Activated naive CD4-positive, alpha-beta T cell treated with Interleukin-2 at 50 U/mL for 16 hours (primary cell): ENCODE results near the gene KCNH1.
"Not testable (repeated sequence)": the region's sequence is repeated elsewhere in the genome, so short reads cannot be mapped to it uniquely, and the experiment has no call there.

Experiments
- DNase-seq: peaks from one replicate; pipeline ENCODE4 v3.0.0-alpha.2; 2020

KCNH1 gene

DNA sequence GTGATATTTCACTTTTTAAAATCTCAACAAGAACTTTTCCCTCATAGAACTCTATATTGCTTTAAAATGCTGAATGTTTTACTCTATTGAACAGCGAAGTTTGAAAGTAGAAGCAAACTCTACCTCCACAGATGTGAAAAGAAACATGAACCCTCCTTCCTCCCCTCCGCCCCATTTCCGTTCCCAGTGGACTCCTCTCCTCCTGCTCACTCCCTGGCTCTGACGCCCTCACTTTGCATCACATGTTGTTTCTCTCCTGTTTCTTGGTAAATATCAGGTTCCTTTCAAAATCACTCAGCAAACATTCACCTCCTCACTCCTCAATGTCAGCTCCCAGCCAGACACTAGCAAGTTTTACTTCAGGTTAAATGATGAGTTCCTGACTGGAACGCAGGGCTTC is 34.6 kb downstream of the KCNH1 start:
- DNase-seq, result no peak

DNA sequence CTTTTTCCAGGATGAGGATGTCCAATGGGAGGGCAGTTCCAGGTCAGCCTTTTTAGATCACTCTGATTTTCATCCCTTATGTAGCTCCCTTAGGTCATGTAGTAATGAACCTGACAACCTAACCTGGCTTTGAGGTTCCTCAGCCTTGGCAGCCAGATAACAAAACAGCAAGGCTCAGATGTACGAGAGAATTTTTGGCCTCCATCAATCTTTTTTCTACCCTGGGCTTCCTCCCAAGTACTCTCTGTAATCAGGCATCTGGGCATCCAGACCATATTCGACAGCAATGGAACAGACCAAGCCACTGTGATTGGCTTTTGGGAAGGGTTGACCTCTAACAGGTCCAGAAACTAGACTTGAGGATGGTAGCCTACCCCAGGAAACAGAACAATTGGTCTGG is 38.6 kb downstream of the KCNH1 start:
- no peak for DNase-seq

DNA sequence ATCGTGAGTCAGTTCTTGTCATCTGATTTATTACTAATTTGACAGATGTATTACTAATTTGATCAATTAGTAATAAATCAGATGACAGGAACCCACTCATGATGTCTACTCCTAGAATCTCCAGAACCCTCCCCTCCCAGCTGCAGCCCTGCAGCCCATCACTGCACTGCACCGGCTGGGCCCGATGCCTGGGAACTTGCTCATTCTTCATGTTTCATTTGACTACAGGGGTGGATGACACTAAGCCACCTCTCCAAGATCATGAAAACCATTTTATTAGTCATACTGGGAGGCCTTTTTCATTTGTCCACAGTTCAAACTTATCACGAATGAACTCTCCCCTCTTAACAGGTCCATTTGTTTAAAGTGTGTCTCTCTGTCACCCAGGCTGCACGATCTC is 41.0 kb downstream of the KCNH1 start:
- no peak for DNase-seq

DNA sequence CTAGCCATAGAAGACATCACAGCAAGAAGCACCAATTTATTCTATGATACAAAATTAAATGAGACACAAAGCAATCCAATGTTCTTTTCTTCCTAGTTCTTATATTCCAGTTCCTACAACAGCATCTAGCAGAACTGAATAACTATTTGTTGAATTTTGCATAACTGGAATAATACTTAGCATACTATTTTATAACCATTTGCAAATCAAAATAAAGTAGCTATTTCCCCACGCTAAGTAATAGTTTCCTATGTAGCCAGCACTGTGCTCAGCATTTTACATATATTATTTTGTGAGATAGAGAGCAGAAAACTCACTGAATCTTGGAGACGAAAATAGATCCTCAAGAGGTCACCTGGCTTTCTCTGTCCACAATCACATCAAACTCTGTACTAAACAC is 42.1 kb downstream of the KCNH1 start:
- DNase-seq, result no peak

DNA sequence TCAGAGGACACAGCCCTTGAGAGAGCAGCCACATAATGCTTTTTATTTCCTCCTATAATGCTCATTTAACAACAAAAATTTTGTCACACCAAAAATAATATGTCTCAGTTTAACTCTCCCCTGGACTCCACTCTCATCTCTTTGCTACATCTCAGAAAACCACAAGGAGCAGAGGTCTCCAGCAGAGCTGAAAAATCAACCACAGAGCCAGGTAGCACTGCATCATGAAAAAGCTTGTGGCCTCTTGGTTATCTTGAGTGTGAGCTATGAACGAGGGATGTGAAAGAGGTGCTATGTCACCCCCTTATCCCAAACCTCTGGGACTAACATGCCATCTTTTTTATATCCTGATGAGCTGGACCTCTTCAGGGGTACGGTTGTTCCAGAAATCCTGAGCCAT is 44.4 kb downstream of the KCNH1 start:
- DNase-seq, result no peak

DNA sequence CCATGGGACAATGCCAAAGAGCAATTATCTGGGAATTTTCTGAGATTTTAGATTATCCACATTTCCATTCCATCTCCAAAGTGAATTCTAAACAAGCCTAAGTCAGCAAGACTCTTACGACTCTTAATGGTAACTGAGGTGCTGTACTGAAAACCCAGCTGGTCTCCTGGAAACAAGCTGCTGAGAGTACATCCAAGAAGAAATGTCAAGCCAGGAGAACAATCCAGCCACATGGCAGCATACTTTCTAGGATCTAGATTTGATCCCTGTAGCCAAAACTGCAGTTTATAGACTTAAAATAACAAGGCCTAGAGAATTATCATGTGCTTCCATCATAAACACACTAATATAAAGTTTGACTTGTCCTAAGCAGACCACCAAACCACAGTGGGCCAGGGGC is 45.8 kb downstream of the KCNH1 start:
- no peak for DNase-seq

DNA sequence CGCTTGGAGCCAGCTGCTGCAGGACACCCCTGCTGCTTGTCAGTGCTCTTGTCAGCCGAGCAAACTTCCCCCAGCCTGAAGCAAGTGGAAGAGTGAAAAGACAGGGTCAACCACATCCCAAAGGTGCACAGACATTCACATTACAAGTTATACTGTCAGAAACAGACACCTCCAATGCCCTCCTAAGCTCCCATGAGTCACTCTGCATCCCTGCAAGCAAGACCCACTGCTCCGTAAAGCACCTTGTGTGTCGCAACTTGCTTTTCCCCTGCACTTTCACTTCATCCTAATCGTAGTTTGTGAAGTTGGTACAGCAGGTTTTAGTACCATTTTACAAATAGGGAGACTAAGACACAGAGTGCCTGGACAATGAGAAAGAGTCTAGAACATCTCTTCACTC is 51.1 kb downstream of the KCNH1 start:
- no peak for DNase-seq

DNA sequence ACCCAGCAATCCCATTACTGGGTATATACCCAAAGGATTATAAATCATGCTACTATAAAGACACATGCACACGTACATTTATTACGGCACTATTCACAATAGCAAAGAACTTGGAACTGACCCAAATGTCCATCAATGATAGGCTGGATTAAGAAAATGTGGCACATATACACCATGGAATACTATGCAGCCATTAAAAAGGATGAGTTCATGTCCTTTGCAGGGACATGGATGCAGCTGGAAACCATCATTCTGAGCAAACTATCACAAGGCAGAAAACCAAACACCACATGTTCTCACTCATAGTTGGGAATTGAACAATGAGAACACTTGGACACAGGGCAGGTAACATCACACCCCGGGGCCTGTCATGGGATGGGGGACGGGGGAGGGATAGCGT is 52.5 kb downstream of the KCNH1 start:
- not testable (repeated sequence) for DNase-seq

DNA sequence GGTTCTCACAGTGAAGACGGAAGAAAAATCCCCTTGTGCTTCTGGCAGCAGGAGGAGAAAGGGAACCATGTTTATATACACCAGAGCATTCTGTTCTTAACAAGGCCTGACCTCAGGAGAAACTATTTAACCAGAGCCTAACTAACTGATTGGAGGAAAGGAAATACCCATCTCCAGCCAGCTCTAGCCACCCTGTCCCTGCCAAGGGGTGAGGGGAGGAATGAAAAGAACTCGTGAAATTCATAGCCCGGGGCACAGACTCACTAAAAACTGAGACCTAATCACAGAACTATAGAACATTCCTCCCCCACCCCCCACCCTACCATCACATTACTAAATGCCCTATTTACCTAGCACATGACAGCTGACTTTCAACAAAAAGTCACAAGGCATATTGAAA is 65.0 kb downstream of the KCNH1 start:
- no peak for DNase-seq

DNA sequence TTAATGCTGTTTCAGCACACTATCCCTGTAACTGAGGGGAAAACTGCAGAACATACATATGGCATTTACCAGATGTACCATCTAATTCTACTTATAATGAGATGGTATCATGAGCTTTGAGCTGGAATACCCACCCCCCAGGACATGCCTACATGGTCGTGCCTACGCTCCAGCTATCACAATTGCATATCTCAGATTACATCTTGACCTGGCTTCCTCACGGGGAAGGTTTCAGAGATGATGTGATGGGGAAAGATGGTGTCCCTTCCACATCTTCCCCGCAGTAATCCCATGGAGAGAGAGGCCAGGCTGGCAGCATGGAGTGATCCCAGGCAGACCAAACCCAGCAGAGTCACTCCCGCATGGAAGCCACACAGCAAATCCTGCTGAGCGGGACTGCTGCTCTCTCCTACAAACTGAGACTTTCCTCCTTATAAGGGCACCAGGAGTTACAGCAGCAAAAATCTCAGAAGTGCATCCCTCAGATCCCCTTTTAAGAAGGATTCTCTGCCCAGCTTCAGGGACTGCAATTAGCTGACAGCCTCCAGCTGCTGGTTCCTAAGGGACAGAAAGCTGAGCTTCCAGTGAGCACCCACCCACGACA is 67.1 kb downstream of the KCNH1 start:
- no peak for DNase-seq

DNA sequence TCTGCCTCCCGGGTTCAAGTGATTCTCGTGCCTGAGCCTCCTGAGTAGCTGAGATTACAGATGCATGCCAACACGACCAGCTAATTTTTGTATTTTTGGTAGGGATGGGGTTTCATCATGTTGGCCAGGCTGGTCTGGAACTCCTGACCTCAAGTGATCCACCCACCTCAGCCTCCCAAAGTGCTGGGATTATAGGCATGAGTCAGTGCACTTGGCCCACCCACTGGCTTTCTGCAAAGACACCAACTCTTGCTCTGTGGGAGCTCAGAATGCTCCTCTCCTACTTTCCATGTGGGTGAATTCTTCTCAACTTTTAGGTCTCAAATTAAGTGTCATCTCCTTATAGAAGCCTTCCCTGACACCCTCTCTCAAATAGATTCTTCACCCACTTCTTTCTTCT is 92.1 kb downstream of the KCNH1 start:
- not testable (repeated sequence) for DNase-seq

DNA sequence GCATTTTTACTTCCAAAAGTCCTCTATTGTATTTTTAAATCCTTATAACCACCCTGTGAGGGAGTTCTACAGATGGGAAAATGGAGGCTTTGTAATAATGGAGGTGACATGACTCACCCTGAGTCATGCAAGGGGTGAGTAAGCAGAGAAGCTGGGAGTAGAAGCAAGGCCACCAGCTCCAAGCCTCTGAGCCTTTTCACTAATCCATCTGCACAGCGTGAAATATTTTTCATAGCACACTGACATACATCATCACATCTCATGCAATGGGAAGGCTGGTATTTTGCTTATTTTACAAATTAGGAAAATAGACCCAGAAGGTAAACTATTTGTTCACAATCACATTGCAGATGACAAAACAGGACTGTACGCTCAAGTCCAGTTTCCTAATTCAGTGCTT is 96.9 kb downstream of the KCNH1 start:
- DNase-seq, result no peak

DNA sequence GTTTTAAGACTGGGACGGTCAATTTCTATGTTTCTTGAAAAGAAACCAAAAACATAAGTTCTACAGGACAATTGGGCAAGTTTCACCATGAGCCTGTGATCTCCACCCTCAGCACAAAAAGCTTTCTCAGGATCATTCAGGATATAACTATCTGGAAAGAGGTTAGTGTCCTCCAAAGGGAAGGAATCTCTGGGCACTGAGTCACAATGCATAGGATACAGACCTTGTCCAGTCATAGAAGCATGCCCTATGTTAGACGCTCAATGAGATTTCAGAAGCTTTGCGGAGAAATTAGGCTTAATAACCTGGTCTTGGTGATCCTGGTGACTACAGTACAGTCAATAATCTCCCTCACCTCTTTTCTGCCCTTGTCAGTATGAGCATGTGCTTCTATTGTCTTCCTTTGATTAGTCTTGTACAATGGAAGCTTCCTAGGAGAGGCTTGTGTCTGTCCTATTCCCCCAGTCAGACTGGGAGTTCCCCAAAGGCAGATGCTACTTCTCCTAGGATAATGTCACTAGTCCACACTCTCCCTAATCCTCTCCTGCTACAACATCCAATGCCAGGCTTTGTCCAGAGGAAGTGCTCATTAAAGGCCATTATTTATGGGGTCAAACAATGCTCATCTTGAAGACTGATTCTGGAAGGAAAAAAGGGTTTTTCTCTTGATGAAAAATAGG is 97.4 kb downstream of the KCNH1 start:
- no peak for DNase-seq

DNA sequence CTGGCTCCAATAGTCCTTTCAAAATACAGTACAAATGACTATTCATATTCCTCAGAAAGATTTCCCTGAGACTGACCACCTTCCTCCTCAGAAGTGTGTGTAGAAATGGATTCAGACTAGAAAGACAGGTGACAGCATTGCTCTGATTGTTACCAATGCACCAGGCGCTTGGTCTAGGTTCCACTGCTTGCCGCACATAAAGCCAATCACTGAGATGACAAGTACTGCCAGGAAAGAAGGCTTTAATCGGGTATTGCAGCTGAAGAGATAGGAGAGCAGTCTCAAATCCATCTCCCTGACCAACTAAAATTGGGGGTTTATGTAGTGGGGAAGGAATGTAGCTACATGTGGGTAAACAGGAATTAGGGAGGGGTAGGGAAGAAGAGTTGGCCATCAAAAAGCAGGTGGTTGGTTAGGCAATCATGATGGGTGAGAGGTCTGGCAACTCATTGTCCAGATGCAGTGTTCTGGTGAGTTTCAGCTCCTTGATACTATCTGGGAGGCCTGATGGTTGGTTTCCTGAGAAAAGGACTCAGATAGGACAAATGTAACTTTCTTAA is 98.0 kb downstream of the KCNH1 start:
- no peak for DNase-seq

DNA sequence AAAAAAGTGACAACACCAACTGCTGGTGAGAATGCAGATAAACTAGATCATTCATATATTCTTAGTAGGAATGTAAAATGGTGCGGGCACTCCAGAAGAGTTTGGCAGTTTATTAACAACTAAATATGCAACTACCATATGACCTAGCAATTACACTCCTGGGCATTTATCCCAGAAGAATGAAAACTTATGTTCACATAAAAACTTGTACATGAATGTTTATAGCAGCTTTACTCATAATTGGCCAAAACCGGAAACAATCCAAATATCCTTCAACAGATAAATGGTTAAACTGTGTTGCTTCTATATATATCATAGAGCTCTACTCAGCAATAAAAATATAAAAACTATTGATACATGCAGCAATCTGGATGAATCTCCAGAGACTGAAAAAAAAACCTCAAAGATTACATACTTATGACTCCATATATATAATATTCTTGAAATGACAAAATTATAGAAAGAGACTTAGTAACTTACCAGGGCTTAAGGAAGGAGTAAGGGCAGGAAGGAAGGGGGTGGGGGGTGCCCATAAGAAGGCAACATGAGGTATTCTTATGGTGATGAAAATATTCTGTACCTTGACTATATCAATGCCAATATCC is 99.9 kb downstream of the KCNH1 start:
- no peak for DNase-seq

DNA sequence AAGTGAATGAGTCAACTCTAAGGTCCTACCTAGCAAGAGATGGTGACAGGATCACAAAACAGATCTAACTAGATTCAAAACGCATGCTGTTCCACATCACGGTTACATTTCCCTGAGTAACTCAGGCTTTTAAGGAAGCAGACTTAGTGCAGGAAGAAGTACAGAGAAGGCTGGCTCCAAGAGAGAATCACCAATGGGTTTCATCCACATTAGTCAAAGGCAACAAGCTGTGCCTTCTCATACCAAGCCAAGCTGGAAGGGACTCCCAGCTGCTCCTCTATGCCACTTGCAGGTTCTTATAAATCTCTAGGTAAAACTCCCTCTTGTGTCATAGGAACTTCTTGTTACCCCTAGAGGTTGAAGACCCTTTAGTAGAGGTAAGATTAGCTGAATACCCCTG is 109.0 kb downstream of the KCNH1 start:
- no peak for DNase-seq

DNA sequence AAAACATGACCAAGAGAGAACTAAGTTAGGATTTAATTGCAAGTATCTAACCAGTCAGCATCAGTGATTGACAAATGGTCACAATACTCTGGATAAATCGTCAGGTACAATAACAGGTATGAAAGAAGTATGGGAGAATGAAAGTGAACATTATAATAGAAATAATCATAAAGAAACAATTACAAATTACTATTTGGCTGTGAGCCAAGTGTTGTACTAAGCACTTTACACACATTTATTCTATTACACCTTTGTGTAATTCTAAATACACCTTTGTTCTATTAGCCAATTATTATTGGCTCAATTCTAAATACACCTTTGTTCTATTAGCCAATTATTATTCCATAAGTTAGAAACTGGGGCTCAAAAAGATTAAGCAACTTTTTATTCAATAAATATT is 114.7 kb downstream of the KCNH1 start:
- no peak for DNase-seq

DNA sequence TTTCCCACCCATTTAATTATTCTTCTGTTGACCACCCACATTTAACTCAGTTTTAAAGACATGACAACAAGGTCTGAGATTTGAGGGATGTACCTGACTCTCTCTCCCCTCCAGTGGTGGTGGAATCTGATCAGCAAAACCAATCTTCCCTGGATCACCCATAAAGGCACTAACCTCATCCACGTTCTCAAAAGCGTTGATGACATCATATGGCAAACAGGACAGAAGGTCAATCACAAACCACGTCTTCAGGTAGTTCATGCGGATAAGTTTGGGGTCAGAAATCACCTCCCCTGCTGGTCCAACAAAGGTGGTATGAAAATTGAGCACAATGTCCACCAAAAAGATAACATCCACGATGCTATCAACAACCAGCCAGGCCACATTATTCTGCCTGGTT is 115.3 kb downstream of the KCNH1 start:
- no peak for DNase-seq

DNA sequence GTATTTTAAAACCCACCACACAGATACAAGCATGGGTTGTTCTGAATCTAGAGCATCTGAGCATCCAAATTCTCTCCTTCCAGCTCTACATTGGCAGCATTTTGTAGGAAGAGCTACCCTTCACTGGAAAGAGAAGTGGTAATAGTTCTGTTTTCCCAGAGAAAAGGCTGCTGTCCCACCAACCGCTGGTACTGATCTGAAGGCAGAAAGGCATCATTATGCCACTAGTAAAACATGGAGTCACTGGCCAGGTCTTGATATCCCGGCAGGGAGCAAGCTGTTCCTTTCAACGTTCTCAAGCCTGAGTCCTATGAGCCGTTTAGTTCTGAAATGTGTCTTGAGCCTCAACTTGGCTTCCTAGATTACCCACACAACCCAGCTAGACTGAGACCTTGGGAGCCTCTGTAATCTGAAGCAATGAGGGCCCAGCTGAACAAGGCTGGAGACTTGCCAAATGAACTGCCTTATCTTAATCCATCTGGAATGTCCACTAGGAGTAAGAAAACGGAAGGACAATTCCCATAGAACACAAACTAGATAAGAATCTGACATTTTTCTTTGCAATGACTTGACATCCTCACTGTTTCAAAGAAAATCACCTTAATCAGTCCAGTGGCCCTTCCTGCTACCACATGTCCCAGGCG is 116.8 kb downstream of the KCNH1 start:
- no peak for DNase-seq

DNA sequence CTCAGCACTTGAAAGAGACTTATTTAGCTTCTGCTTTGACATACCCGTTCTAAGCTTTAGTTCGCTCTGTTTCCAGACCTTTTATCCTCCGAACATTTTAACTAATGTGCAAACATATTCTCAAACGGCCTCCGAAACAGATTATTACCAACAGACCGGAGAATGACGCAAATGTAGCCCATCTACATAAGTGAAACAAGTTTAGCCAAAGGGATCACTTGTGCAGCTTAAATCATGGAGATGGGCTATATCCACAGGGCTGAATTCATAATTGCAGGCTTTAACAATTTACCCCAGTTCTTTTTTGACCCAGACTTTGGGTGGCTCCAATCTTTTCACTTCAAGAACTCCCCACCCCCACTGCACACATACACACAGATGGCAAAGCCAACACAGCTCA is 119.7 kb downstream of the KCNH1 start:
- no peak for DNase-seq

DNA sequence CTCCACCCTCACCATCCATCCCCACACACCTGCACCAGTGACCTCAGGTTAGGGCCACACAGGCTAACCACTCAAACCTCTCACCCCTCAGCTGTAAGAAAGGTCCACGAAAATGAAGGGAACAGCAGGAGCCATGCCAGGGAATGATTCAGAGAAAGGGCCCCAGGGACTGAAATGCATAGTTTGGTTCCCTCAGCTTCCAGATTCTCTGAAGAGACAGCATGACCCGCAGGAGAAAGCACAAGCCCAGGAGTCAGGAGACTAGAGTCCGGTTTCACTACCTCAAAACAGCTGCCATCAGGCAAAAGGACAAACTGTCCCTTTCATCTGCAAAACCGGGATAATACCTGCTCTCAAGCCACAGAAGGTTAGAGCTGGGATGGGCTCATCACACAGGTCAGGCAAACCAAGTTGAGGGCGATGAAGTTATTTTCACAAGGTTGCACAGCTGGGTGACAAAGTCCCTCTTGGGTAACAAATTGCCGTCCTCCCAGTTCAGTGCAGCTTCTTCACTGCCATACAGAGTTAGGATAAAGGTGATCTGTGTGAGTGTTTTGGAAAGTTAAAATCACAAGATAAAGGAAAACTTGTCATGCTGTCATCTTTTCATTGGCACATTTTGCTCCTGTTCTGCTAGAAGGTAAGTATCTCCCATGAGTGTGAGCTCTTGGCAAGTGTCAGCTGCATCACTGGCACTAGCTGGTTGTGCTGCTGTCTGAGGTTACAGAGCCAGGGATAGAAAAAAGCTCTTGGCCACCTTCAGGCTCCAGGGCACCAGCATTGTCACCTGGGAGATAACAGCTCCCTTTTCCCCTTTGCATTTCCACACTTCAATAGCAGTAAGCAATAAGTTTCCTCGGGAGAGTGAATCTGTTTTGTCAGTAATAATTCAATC is 120.4 kb downstream of the KCNH1 start:
- DNase-seq, result no peak

DNA sequence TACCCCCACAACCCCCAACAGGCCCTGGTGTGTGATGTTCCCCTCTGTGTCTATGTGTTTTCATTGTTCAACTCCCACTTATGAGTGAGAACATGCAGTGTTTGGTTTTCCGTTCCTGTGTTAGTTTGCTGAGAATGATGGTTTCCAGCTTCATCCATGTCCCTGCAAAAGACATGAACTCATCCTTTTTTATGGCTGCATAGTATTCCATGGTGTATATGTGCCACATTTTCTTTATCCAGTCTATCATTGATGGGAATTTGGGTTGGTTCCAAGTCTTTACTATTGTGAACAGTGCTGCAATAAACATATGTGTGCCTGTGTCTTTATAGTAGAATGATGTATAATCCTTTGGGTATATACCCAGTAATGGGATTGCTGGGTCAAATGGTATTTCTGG is 122.8 kb downstream of the KCNH1 start:
- not testable (repeated sequence) for DNase-seq

DNA sequence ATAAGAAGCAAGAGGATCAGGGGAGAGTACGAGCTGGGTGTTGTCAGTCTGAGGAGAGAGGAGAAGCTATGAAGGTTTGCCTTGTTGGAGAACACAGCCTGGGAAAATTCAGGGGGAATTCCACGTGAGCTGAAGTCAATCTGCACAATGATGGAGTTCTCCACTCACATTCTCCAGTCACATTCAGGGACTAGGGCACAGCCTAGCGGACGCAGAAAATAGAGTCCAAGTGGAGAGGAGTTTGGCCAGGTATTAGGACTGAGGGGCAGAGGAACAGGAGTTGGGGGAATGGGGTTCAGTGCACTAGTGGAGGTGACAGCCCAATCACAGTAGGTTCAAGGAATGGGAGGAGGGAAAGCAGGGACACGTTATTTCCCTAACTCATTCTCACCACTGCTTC is 124.0 kb downstream of the KCNH1 start:
- no peak for DNase-seq
